Hepatocyte (in vitro differentiated cells): Measurements from ENCODE around the gene FBXO47.

Experiments used
- EZH2 ChIP-seq: fragments of 200-600 bp; sonication (generic); IDR thresholded peaks from 2 replicates; pipeline ENCODE4 v1.6.1; 2016; ENCODE audit warnings: antibody characterized with exemption, mild to moderate bottlenecking, borderline replicate concordance
- TF ChIP-seq, protein P1 (sequence below): fragments of 200-600 bp; sonication (generic); IDR thresholded peaks from 2 replicates; pipeline ENCODE4 v1.5.1; 2016; ENCODE audit warnings: antibody characterized with exemption, mild to moderate bottlenecking; ENCODE audit not compliant: poor library complexity

DNA sequence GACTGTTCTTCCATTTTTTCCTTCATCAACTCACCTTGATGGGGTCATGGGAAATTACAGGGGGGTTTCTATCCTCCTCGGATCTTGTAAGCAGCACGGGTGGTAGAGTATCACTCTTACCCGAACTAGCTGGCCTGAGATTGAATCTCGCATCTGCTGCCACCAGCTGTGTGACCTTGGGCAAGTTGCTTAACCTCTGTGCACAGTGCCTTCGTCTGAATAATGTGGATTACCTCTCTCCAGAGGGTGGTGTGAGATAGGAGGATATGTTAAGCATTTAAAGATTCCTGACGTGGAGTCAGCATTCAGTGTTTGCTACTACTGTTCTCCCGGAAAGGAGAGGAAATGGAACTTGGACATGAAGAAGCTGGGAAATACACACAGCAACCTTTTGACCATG is 72.9 kb downstream of the FBXO47 start:
- no peak for TF ChIP-seq EZH2
- TF ChIP-seq, protein P1, sequence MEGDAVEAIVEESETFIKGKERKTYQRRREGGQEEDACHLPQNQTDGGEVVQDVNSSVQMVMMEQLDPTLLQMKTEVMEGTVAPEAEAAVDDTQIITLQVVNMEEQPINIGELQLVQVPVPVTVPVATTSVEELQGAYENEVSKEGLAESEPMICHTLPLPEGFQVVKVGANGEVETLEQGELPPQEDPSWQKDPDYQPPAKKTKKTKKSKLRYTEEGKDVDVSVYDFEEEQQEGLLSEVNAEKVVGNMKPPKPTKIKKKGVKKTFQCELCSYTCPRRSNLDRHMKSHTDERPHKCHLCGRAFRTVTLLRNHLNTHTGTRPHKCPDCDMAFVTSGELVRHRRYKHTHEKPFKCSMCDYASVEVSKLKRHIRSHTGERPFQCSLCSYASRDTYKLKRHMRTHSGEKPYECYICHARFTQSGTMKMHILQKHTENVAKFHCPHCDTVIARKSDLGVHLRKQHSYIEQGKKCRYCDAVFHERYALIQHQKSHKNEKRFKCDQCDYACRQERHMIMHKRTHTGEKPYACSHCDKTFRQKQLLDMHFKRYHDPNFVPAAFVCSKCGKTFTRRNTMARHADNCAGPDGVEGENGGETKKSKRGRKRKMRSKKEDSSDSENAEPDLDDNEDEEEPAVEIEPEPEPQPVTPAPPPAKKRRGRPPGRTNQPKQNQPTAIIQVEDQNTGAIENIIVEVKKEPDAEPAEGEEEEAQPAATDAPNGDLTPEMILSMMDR: no peak
